DOHH2 (cell line): ENCODE results near the gene WTAP.

Source experiments
- EZH2phosphoT487 ChIP-seq: fragments of 200-600 bp; sonication (generic); IDR thresholded peaks from 2 replicates; pipeline ENCODE4 v1.6.1; 2017; ENCODE audit warnings: borderline replicate concordance, mild to moderate bottlenecking, antibody characterized with exemption, low read length, moderate library complexity, mixed read lengths
- TF ChIP-seq, protein P1 (sequence below): fragments of 200-600 bp; sonication (generic); IDR thresholded peaks from one replicate; pipeline ENCODE4 v1.5.1; 2014; ENCODE audit warnings: antibody characterized with exemption, mild to moderate bottlenecking, low read depth, low read length; ENCODE audit not compliant: poor library complexity, severe bottlenecking

DNA sequence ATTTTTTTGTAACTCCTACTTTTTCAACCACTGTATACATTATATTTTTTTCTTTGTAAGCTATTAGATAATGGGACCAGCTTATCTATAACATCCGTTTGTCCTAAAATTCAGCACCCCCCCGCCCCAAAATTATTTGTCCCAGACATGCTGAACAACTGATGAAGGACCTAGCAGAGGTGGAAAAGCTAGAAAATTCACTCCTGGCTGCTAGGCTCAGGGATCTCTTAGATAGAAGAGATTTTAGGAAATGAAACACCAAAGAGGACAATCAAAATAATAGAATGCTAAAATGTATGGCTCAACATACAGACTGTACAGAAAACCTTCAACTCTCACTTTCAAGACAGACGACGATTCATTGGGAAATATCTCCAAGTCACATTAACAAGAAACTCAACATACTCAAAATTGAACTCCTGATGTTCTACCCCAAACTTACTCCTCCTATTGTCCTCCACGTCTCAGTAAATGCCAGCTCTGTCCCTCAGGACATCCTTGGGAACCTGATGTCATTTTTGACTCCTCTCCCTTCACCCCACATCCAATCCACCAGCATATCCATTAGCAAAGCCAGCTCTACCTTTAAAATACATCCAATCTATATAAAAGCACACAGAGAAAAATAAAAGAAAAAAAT lies 38.9 kb upstream of the WTAP start:
- TF ChIP-seq, protein P1, sequence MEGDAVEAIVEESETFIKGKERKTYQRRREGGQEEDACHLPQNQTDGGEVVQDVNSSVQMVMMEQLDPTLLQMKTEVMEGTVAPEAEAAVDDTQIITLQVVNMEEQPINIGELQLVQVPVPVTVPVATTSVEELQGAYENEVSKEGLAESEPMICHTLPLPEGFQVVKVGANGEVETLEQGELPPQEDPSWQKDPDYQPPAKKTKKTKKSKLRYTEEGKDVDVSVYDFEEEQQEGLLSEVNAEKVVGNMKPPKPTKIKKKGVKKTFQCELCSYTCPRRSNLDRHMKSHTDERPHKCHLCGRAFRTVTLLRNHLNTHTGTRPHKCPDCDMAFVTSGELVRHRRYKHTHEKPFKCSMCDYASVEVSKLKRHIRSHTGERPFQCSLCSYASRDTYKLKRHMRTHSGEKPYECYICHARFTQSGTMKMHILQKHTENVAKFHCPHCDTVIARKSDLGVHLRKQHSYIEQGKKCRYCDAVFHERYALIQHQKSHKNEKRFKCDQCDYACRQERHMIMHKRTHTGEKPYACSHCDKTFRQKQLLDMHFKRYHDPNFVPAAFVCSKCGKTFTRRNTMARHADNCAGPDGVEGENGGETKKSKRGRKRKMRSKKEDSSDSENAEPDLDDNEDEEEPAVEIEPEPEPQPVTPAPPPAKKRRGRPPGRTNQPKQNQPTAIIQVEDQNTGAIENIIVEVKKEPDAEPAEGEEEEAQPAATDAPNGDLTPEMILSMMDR = no peak
- no peak for TF ChIP-seq EZH2phosphoT487
